ENCODE results near the gene CCT7. TPM values are rescaled to one million over a fixed set of nuclear protein-coding genes. Genes with fewer than 3 reads are reported as not detected.

The CCT7 gene
- total and polyA plus RNA-seq, 10 of the 15 experiments (the other 5 are each of a cell fraction or from before 2014, with no cell fraction given): 206 to 598 (median 486) TPM

DNA sequence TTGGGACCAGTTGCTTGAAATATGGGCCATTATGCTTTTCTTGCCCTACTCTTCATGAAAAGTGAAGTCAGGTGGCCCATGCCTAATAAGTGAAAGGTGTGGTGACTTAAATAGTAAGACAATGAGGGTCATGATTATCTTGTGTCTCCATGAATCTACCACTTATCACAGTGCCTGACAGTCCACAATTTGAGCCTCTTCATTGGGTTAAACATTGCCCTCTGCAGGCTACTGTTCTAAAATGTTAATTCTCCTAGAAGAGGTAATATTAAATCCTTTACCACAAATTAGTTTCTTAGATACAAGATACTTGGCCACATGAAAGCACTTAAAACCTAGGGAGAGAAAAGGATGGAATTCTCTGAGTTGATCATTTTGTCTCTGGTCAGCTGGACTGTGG lies 55.2 kb downstream of the CCT7 start:
- H2AFZ ChIP-seq (ENCODE audit: control insufficient read depth, low read depth, low read length): no peak overlapping the region
- ATAC-seq (no peak), DNase-seq (ENCODE audit: low read depth, low spot score) (no peak), FAIRE-seq (no peak)
- no peaks in the 10 kb centered on the region for H3K36me3 ChIP-seq (ENCODE audit: control insufficient read depth in 2 of 2, insufficient read depth in 2 of 2, low read length in 1 of 2)
- peaks cover 4% of the 10 kb centered on the region; the same call in 1 of the 2 replicates for H4K20me1 ChIP-seq (ENCODE audit: control insufficient read depth, insufficient read depth)
- BruUV-seq (replicated peaks): no TSS peak
- H3K9ac ChIP-seq (ENCODE audit: control insufficient read depth, insufficient read depth, low read length): no peak overlapping the region
- in situ Hi-C loops (cut with MboI): no loop called here
- H3K4me1 ChIP-seq (ENCODE audit: control insufficient read depth, insufficient read depth, low read length): peaks cover 15% of the 10 kb centered on the region
- POLR2A ChIA-PET: interaction anchor here (1.7 kb wide), 1 partner anchor 51 kb away, joined by 4 read pairs; no protein-coding TSS in a partner anchor
- no peaks in the 10 kb centered on the region; the same call in 2 of the 3 replicates for H3K9me3 ChIP-seq (replicated peaks; ENCODE audit: control insufficient read depth, insufficient read depth, low read length)
- RAD21 ChIA-PET (ENCODE audit: unreplicated experiment): interaction anchor here (0.6 to 3.4 kb wide), 6 partner anchors 53 to 679 kb away, joined by 3 to 21 read pairs (median 4); partner anchors contain the start of genes CCT7 and PRADC1
- peaks cover 4% of the 10 kb centered on the region for H3K79me2 ChIP-seq (ENCODE audit: control insufficient read depth, insufficient read depth, low read length)
- CTCF ChIA-PET: interaction anchor here (0.7 to 6.4 kb wide), 23 partner anchors 8 to 297 kb away, joined by 3 to 99 read pairs (median 6); partner anchors contain the start of genes ALMS1, CCT7, PRADC1 and SMYD5
- TF ChIP-seq, protein P1, sequence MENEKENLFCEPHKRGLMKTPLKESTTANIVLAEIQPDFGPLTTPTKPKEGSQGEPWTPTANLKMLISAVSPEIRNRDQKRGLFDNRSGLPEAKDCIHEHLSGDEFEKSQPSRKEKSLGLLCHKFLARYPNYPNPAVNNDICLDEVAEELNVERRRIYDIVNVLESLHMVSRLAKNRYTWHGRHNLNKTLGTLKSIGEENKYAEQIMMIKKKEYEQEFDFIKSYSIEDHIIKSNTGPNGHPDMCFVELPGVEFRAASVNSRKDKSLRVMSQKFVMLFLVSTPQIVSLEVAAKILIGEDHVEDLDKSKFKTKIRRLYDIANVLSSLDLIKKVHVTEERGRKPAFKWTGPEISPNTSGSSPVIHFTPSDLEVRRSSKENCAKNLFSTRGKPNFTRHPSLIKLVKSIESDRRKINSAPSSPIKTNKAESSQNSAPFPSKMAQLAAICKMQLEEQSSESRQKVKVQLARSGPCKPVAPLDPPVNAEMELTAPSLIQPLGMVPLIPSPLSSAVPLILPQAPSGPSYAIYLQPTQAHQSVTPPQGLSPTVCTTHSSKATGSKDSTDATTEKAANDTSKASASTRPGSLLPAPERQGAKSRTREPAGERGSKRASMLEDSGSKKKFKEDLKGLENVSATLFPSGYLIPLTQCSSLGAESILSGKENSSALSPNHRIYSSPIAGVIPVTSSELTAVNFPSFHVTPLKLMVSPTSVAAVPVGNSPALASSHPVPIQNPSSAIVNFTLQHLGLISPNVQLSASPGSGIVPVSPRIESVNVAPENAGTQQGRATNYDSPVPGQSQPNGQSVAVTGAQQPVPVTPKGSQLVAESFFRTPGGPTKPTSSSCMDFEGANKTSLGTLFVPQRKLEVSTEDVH (IDR thresholded peaks at IDR 0.05; ENCODE audit: low read depth, partially characterized antibody): no peak
- TF ChIP-seq POU2F2 (IDR thresholded peaks at IDR 0.05; ENCODE audit: borderline replicate concordance, low read depth, low read length) (no peak), POLR2AphosphoS2 (IDR thresholded peaks at IDR 0.05; ENCODE audit: low read depth, low read length) (no peak), IKZF1 (conservative IDR thresholded peaks at IDR 0.05) (no peak), BCL11A (IDR thresholded peaks at IDR 0.05; ENCODE audit: low read depth, low read length) (no peak), MYB (IDR thresholded peaks at IDR 0.05; ENCODE audit: borderline replicate concordance, low read depth, low read length) (no peak), RAD51 (IDR thresholded peaks at IDR 0.05) (no peak), KDM1A (IDR thresholded peaks at IDR 0.05; ENCODE audit: borderline replicate concordance) (no peak), PAX5 (IDR thresholded peaks at IDR 0.05; ENCODE audit: borderline replicate concordance, low read depth, low read length) (no peak), NBN (IDR thresholded peaks at IDR 0.05) (no peak), HDAC2 (IDR thresholded peaks at IDR 0.05) (no peak)
- no peak overlapping the region for H3K27ac ChIP-seq (ENCODE audit: control insufficient read depth, insufficient read depth)
- intact Hi-C loops (cut with micrococcal nuclease; ENCODE audit: unreplicated experiment): no loop called here
- peaks cover 13 to 18% of the 10 kb centered on the region in 2 experiments for H3K27me3 ChIP-seq (replicated peaks in 1 of 2; ENCODE audit: control insufficient read depth in 2 of 2, insufficient read depth in 2 of 2, low read length in 1 of 2)
- H3K4me2 ChIP-seq (ENCODE audit: control insufficient read depth, insufficient read depth): no peak overlapping the region
- no peak overlapping the region for H3K4me3 ChIP-seq
- SMC1A ChIA-PET (ENCODE audit: uncharacterized antibody, unreplicated experiment): interaction anchor here (0.9 to 5.6 kb wide), 10 partner anchors 9 to 112 kb away, joined by 3 to 39 read pairs (median 5); partner anchors contain the start of gene SMYD5
